PC-9 (cell line): Measurements from ENCODE around the gene PRKCA. TPM values are rescaled to one million over a fixed set of nuclear protein-coding genes. Genes with fewer than 3 reads are reported as not detected.
A peak's percentile ranks its signal among the peaks of the same experiment; 100 is the strongest.

Source experiments
- BruUV-seq: library from RNA; stranded (reverse); fragments of 400-500 nt; replicated peaks from 2 replicates; lab custom pipeline; 2021; lab: Mats Ljungman, UMichigan
- CTCF ChIA-PET: fragments of 300-600 bp; sonication (Branson Sonifier 250); formaldehyde crosslinking; loops from one replicate; lab custom pipeline; 2022; ENCODE audit warnings: antibody characterized with exemption; lab: Charles Lee
- POLR2A ChIA-PET: fragments of 300-600 bp; sonication (Branson Sonifier 250); formaldehyde crosslinking; loops from one replicate; lab custom pipeline; 2022; ENCODE audit warnings: antibody characterized with exemption; ENCODE audit not compliant: unreplicated experiment; lab: Charles Lee
- DNase-seq, 2 experiments: peaks; one replicate each; pipeline versions ENCODE4 v3.0.0 to v3.0.0-alpha.2; 2015 to 2022; ENCODE audit warnings: mixed read lengths in 1 of 2
- H2AFZ ChIP-seq: fragments of 200-600 bp; sonication (generic); 2 replicates; pipeline ENCODE4 v1.8.1; 2017; ENCODE audit warnings: antibody characterized with exemption
- H3F3A ChIP-seq: fragments of 200-600 bp; sonication (generic); 2 replicates; pipeline ENCODE4 v1.8.1; 2017; ENCODE audit warnings: antibody characterized with exemption, mild to moderate bottlenecking, low read depth; ENCODE audit not compliant: insufficient read depth
- H3K27ac ChIP-seq: fragments of 200-600 bp; sonication (generic); 2 replicates; pipeline ENCODE4 v1.6.1; 2016; ENCODE audit warnings: mixed run types
- H3K27me3 ChIP-seq: fragments of 200-600 bp; sonication (generic); 2 replicates; pipeline ENCODE4 v1.6.1; 2016; ENCODE audit warnings: low read depth, mixed run types; ENCODE audit not compliant: insufficient read depth
- H3K36me3 ChIP-seq: fragments of 200-600 bp; sonication (generic); 2 replicates; pipeline ENCODE4 v1.6.1; 2016; ENCODE audit warnings: low read depth, mixed run types
- H3K4me1 ChIP-seq: fragments of 200-600 bp; sonication (generic); replicated peaks from 2 replicates; pipeline ENCODE4 v1.6.1; 2016; ENCODE audit warnings: mixed run types; ENCODE audit not compliant: insufficient read depth
- H3K4me2 ChIP-seq: fragments of 200-600 bp; sonication (generic); 2 replicates; pipeline ENCODE4 v1.6.1; 2017; ENCODE audit warnings: mixed run types
- H3K4me3 ChIP-seq: fragments of 200-600 bp; sonication (generic); 2 replicates; pipeline ENCODE4 v1.6.1; 2016; ENCODE audit warnings: mixed run types
- H3K79me2 ChIP-seq: fragments of 200-600 bp; sonication (generic); 2 replicates; pipeline ENCODE4 v1.6.1; 2017; ENCODE audit warnings: low read depth, mixed run types
- H3K9me2 ChIP-seq: fragments of 200-600 bp; sonication (generic); 2 replicates; pipeline ENCODE4 v1.8.1; 2017; ENCODE audit warnings: mild to moderate bottlenecking; ENCODE audit not compliant: insufficient read depth
- H3K9me3 ChIP-seq: fragments of 200-600 bp; sonication (generic); 2 replicates; pipeline ENCODE4 v1.8.1; 2016; ENCODE audit warnings: low read depth; ENCODE audit not compliant: insufficient read depth
- H4K20me1 ChIP-seq: fragments of 200-600 bp; sonication (generic); 2 replicates; pipeline ENCODE4 v1.8.1; 2017; ENCODE audit not compliant: insufficient read depth
- EZH2 ChIP-seq: fragments of 200-600 bp; sonication (generic); IDR thresholded peaks from 2 replicates; pipeline ENCODE4 v1.8.0; 2017; ENCODE audit warnings: antibody characterized with exemption, low read depth
- intact Hi-C: fragments of 100-400 bp; cut with micrococcal nuclease; formaldehyde crosslinking; loops from one replicate; pipeline ENCODE4 v1.10.0; 2022; ENCODE audit not compliant: unreplicated experiment
- total RNA-seq: library from RNA; stranded (reverse); gene quantifications from 2 replicates; pipeline ENCODE4 v1.2.3, GENCODE V29; 2021
- TF ChIP-seq, protein P1 (sequence below): fragments of 200-600 bp; sonication (generic); conservative IDR thresholded peaks from 2 replicates; pipeline ENCODE4 v1.6.1; 2017; ENCODE audit warnings: mixed run types, antibody characterized with exemption, mild to moderate bottlenecking, moderate library complexity

Gene PRKCA
- total RNA-seq, 1 experiment from 2014 or later, result 23.1 TPM

DNA sequence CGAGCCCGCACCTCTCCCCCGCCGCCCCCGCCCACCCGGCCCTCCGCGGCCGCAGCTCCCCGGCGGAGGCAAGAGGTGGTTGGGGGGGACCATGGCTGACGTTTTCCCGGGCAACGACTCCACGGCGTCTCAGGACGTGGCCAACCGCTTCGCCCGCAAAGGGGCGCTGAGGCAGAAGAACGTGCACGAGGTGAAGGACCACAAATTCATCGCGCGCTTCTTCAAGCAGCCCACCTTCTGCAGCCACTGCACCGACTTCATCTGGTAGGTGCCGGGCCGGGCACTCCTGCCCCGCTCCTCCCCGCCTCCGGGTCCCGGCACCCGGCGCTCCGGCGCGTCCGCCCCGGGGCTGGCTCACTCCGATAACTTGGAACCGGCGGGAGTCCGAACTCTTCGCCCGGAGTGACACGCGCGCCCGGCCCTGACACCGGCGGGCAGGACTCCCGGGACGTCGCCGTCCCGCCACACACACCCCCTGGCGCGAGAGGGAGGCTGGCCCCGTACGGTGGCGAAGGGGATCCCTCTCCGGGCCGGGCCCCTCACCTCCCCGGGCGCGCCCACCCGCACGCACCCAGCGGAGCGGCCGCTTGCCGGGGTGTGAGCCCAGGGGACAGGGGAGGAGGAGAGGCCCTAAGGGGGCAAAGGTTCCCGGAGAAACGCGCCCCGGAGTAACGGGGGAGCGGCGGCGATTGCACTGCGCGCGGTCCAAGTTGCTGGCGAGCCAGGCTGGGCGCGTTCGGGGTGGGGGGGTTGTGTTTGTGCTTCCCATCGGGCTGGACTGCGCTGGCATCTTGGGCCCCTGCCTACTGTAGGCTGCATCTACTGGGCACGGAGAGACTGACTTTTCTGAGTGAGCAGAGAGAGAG, 581 bp downstream of the PRKCA start:
- TF ChIP-seq, protein P1, sequence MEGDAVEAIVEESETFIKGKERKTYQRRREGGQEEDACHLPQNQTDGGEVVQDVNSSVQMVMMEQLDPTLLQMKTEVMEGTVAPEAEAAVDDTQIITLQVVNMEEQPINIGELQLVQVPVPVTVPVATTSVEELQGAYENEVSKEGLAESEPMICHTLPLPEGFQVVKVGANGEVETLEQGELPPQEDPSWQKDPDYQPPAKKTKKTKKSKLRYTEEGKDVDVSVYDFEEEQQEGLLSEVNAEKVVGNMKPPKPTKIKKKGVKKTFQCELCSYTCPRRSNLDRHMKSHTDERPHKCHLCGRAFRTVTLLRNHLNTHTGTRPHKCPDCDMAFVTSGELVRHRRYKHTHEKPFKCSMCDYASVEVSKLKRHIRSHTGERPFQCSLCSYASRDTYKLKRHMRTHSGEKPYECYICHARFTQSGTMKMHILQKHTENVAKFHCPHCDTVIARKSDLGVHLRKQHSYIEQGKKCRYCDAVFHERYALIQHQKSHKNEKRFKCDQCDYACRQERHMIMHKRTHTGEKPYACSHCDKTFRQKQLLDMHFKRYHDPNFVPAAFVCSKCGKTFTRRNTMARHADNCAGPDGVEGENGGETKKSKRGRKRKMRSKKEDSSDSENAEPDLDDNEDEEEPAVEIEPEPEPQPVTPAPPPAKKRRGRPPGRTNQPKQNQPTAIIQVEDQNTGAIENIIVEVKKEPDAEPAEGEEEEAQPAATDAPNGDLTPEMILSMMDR, result no peak
- TF ChIP-seq EZH2, result no peak
- Histone ChIP-seq H4K20me1 (no peaks in the 10 kb centered on the region), H3K79me2 (peaks cover 66% of the 10 kb centered on the region), H3K4me2 (peak overlapping the region; percentile 95), H3K4me1 (peaks cover 30% of the 10 kb centered on the region), H3K9me2 (no peaks in the 10 kb centered on the region; the same call in 1 of the 2 replicates), H3K27ac (peak overlapping the region; percentile 56), H3K27me3 (no peaks in the 10 kb centered on the region), H3K4me3 (peak overlapping the region; percentile 92), H2AFZ (peak overlapping the region; percentile 91), H3K9me3 (no peaks in the 10 kb centered on the region), H3F3A (peaks cover 12% of the 10 kb centered on the region; the same call in 1 of the 2 replicates), H3K36me3 (peaks cover 5% of the 10 kb centered on the region; the same call in 1 of the 2 replicates)
- no TSS peak for BruUV-seq
- peak; percentile 52 to 60 for DNase-seq
- POLR2A ChIA-PET, result interaction anchor here (0.5 kb wide), 1 partner anchor 361 kb away, joined by 3 read pairs; no protein-coding TSS in a partner anchor
- intact Hi-C loops, result loop anchor here (2.0 to 10.0 kb wide), 2 partner anchors 166 to 262 kb away; no protein-coding TSS in a partner anchor
- CTCF ChIA-PET, result no interaction called here

DNA sequence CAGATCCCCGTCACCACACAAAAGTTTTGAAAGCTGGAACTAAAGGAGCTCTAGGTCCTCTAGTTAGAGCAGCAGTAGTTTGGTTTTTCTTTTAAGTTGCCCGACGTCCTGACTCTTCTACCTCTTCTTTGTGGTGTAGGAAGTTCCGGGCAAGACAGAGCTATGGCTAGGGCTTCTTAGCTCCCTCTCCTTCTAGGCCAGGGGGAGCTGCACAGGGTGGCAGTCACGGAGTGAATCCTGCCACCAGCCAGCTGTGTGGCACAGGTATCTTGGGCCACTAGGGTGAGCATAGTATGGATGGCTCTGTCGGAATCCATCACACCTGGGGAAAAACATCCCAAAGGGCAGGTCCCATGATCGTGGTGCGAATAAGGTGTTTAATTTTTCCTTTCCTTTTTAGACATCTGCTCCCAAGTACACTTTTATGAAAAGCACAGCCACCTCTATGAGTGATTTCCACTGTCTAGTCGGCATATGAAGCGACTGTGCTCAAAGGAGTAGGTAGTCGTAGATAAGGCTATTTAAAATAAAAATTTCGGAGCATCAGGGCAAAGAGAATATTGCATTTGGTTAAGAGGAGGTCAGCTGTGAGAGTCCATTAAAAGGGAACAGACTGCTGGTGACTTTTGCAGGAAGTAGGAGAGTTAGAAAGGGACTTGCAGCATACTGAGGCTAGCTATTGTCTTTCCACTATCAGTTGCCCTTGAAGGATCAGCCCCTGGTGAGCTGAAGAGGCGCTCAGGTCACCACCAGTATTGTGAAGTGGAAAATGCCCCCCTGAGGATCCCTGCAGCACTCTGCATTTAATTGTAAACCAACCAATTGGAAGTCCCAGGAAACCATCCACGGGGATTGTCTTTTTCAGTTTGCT, 2.1 kb downstream of the PRKCA start:
- Histone ChIP-seq H3K36me3 (peaks cover 13% of the 10 kb centered on the region), H3K4me3 (peak overlapping the region; percentile 92), H3K27me3 (no peaks in the 10 kb centered on the region), H3K4me2 (peak overlapping the region; percentile 95), H3K79me2 (peaks cover 81% of the 10 kb centered on the region), H4K20me1 (no peaks in the 10 kb centered on the region), H3K27ac (peak overlapping the region; percentile 56), H3K9me3 (no peaks in the 10 kb centered on the region), H3F3A (peaks cover 12% of the 10 kb centered on the region; the same call in 1 of the 2 replicates), H2AFZ (peak overlapping the region; percentile 91), H3K9me2 (no peaks in the 10 kb centered on the region), H3K4me1 (peaks cover 30% of the 10 kb centered on the region)
- ChIA-PET CTCF (interaction anchor here (0.5 to 0.7 kb wide), 2 partner anchors 31 to 104 kb away, joined by 3 to 7 read pairs; no protein-coding TSS in a partner anchor), POLR2A (interaction anchor here (0.5 to 0.9 kb wide), 4 partner anchors 36 to 1163 kb away, joined by 4 to 6 read pairs (median 4); no protein-coding TSS in a partner anchor)
- no peak for TF ChIP-seq EZH2
- TF ChIP-seq, protein P1, result no peak; the same call in 1 of the 2 replicates
- DNase-seq, result peak; percentile 27 to 54
- intact Hi-C loops, result loop anchor here (1.0 to 10.0 kb wide), 4 partner anchors 50 to 321 kb away; no protein-coding TSS in a partner anchor
- no TSS peak for BruUV-seq

DNA sequence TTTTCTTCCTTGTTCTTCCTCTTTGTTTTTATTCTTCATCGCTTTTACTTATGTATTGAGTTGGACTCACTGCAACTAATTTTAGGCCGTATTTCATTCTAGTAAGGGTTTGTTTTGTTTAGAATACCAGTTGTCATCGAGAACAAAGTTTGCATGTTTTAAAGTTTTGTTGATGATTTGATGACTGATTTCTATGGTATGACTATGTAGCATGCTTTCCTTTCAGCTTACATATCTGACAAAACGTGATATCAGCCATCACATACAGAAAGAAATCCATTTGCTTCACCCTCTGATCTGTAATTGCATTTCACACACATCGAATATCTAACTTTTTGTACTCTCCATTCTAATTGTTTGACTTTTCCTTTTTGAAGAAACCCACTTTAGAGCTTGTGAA, 4.0 kb downstream of the PRKCA start:
- H2AFZ ChIP-seq, result no peak overlapping the region
- no peak for DNase-seq
- H3K9me3 ChIP-seq, result no peaks in the 10 kb centered on the region
- H3F3A ChIP-seq, result peaks cover 12% of the 10 kb centered on the region; the same call in 1 of the 2 replicates
- ChIA-PET CTCF (interaction anchor here (0.6 kb wide), 1 partner anchor 103 kb away, joined by 12 read pairs; no protein-coding TSS in a partner anchor), POLR2A (no interaction called here)
- H3K36me3 ChIP-seq, result peaks cover 13% of the 10 kb centered on the region
- TF ChIP-seq, protein P1, result no peak
- no peak for TF ChIP-seq EZH2
- H3K27me3 ChIP-seq, result no peaks in the 10 kb centered on the region
- H3K4me2 ChIP-seq, result peak overlapping the region; percentile 95; the same call in 1 of the 2 replicates
- no TSS peak for BruUV-seq
- H3K4me1 ChIP-seq, result peaks cover 23% of the 10 kb centered on the region
- intact Hi-C loops, result loop anchor here (10.0 kb wide), 1 partner anchor 258 kb away; no protein-coding TSS in a partner anchor
- H3K4me3 ChIP-seq, result peak overlapping the region; percentile 92; the same call in 1 of the 2 replicates
- no peaks in the 10 kb centered on the region for H3K9me2 ChIP-seq
- no peaks in the 10 kb centered on the region for H4K20me1 ChIP-seq
- peaks cover 82% of the 10 kb centered on the region for H3K79me2 ChIP-seq
- H3K27ac ChIP-seq, result no peak overlapping the region
